Measurements from ENCODE around the gene SSTR3.

- TF ChIP-seq, protein P1, sequence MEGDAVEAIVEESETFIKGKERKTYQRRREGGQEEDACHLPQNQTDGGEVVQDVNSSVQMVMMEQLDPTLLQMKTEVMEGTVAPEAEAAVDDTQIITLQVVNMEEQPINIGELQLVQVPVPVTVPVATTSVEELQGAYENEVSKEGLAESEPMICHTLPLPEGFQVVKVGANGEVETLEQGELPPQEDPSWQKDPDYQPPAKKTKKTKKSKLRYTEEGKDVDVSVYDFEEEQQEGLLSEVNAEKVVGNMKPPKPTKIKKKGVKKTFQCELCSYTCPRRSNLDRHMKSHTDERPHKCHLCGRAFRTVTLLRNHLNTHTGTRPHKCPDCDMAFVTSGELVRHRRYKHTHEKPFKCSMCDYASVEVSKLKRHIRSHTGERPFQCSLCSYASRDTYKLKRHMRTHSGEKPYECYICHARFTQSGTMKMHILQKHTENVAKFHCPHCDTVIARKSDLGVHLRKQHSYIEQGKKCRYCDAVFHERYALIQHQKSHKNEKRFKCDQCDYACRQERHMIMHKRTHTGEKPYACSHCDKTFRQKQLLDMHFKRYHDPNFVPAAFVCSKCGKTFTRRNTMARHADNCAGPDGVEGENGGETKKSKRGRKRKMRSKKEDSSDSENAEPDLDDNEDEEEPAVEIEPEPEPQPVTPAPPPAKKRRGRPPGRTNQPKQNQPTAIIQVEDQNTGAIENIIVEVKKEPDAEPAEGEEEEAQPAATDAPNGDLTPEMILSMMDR (IDR thresholded peaks at IDR 0.05): no peak
- no peak for TF ChIP-seq POLR2A (IDR thresholded peaks at IDR 0.05)
Measured at GRCh38 chr22:37206118-37206840, 6.0 kb downstream of the SSTR3 start.

All from testis (tissue), 2 donors.